Astrocyte (in vitro differentiated cells and primary cell): ENCODE measurements around the gene CLASP1. TPM values are rescaled to one million over a fixed set of nuclear protein-coding genes. Genes with fewer than 3 reads are reported as not detected.

Source experiments
- DNase-seq: peaks from one replicate; pipeline ENCODE4 v3.0.0-alpha.2; 2010; ENCODE audit warnings: low read depth
- FAIRE-seq: peaks from 2 replicates; lab custom pipeline; 2011; peaks lifted over from hg19 to GRCh38; lab: Jason Lieb, UNC
- H2AFZ ChIP-seq: 2 replicates; pipeline ENCODE4 v1.6.0; 2012; ENCODE audit warnings: low read depth, low read length, inconsistent platforms
- H3K27ac ChIP-seq: 2 replicates; pipeline ENCODE4 v1.5.1; 2011; ENCODE audit warnings: low read depth, low read length, inconsistent platforms
- H3K27me3 ChIP-seq: 2 replicates; pipeline ENCODE4 v1.6.0; 2011; ENCODE audit warnings: low read length, inconsistent platforms; ENCODE audit not compliant: insufficient read depth
- H3K36me3 ChIP-seq: 2 replicates; pipeline ENCODE4 v1.5.1; 2011; ENCODE audit warnings: low read length, inconsistent platforms; ENCODE audit not compliant: insufficient read depth
- H3K4me1 ChIP-seq: 2 replicates; pipeline ENCODE4 v1.5.1; 2011; ENCODE audit warnings: low read length, inconsistent platforms; ENCODE audit not compliant: insufficient read depth
- H3K4me2 ChIP-seq: 2 replicates; pipeline ENCODE4 v1.6.0; 2012; ENCODE audit warnings: low read length, inconsistent platforms
- H3K4me3 ChIP-seq: 2 replicates; pipeline ENCODE4 v1.5.1; 2011; ENCODE audit warnings: low read depth, mild to moderate bottlenecking, low read length, inconsistent platforms; ENCODE audit not compliant: insufficient read depth
- H3K79me2 ChIP-seq: 2 replicates; pipeline ENCODE4 v1.6.0; 2012; ENCODE audit warnings: mild to moderate bottlenecking, low read length, inconsistent platforms; ENCODE audit not compliant: insufficient read depth
- H3K9ac ChIP-seq: 2 replicates; pipeline ENCODE4 v1.6.0; 2012; ENCODE audit warnings: mild to moderate bottlenecking, low read length, inconsistent platforms
- H3K9me3 ChIP-seq: 2 replicates; pipeline ENCODE4 v1.5.1; 2012; ENCODE audit warnings: low read depth, mild to moderate bottlenecking, low read length, inconsistent platforms; ENCODE audit not compliant: insufficient read depth
- H4K20me1 ChIP-seq: 2 replicates; pipeline ENCODE4 v1.6.0; 2012; ENCODE audit warnings: low read length, inconsistent platforms; ENCODE audit not compliant: insufficient read depth
- H3K27ac Mint-ChIP-seq: one replicate; pipeline ENCODE4 v1.8.0; 2021; ENCODE audit warnings: mild to moderate bottlenecking, mixed read lengths; ENCODE audit not compliant: unreplicated experiment
- H3K27me3 Mint-ChIP-seq: one replicate; pipeline ENCODE4 v1.8.0; 2021; ENCODE audit warnings: low read depth, mixed read lengths; ENCODE audit not compliant: unreplicated experiment
- H3K36me3 Mint-ChIP-seq: one replicate; pipeline ENCODE4 v1.8.0; 2021; ENCODE audit warnings: low read depth, mixed read lengths; ENCODE audit not compliant: unreplicated experiment
- H3K4me1 Mint-ChIP-seq: one replicate; pipeline ENCODE4 v1.8.0; 2021; ENCODE audit warnings: low read depth, mixed read lengths; ENCODE audit not compliant: unreplicated experiment
- H3K4me3 Mint-ChIP-seq: one replicate; pipeline ENCODE4 v1.8.0; 2021; ENCODE audit warnings: mild to moderate bottlenecking, moderate library complexity, mixed read lengths; ENCODE audit not compliant: unreplicated experiment
- H3K9me3 Mint-ChIP-seq: one replicate; pipeline ENCODE4 v1.8.0; 2021; ENCODE audit warnings: mild to moderate bottlenecking, mixed read lengths; ENCODE audit not compliant: unreplicated experiment
- EZH2 ChIP-seq: IDR thresholded peaks from 2 replicates; pipeline ENCODE4 v1.6.1; 2012; ENCODE audit warnings: mild to moderate bottlenecking, low read length, inconsistent platforms; ENCODE audit not compliant: insufficient read depth
- total RNA-seq: library from RNA; stranded (reverse); gene quantifications from 2 replicates; pipeline ENCODE4 v1.2.1, GENCODE V29; 2021
- TF ChIP-seq, protein P1 (sequence below): IDR thresholded peaks from 2 replicates; pipeline ENCODE4 v1.5.1; 2011; ENCODE audit warnings: low read depth, mild to moderate bottlenecking, inconsistent platforms, low read length, moderate library complexity; ENCODE audit not compliant: insufficient read depth

The CLASP1 gene
- total RNA-seq, 1 donor from 2014 or later: 56.7 TPM

DNA sequence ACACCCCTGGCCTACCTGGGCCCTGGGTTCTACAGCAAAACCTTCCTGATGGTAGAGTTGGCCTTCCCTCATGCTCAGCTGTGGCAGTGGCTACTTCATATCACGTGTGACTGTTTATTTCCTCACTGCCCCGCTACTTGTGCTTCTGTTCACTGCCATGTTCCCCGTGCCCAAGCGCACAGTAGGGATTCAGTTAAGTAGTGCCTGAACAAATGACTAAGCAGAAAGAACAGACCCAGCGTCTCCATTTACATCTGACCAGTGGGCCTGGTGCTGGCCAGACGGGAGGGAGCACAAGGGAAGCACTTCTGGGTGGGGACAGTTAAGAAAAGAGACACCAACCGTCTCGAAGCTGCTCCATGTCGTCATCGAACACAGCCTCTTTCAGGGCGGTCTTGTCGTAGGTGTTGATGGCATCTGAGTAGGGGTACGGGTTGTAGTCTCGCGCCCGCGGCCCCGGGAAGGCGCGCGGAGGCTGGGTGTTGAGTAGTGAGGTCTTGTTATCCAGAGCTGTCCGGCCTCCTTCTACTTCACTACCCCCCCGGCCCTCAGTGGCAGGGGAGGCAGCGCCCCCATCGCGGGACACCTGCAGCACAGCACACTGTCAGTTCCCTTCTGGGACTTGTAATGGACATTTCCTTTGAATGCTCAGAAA lies 281.9 kb downstream of the CLASP1 start:
- Histone ChIP-seq H3K9ac (no peak overlapping the region), H3K27ac (no peak overlapping the region), H3K4me3 (no peak overlapping the region), H3K4me2 (no peak overlapping the region), H3K4me1 (peaks cover 22% of the 10 kb centered on the region), H3K36me3 (peaks cover 14% of the 10 kb centered on the region), H3K9me3 (no peaks in the 10 kb centered on the region), H3K27me3 (no peaks in the 10 kb centered on the region), H2AFZ (no peak overlapping the region), H4K20me1 (peaks cover 7% of the 10 kb centered on the region), H3K79me2 (no peaks in the 10 kb centered on the region)
- H3K27me3 Mint-ChIP-seq: no peaks in the 10 kb centered on the region
- no peak for TF ChIP-seq EZH2
- TF ChIP-seq, protein P1, sequence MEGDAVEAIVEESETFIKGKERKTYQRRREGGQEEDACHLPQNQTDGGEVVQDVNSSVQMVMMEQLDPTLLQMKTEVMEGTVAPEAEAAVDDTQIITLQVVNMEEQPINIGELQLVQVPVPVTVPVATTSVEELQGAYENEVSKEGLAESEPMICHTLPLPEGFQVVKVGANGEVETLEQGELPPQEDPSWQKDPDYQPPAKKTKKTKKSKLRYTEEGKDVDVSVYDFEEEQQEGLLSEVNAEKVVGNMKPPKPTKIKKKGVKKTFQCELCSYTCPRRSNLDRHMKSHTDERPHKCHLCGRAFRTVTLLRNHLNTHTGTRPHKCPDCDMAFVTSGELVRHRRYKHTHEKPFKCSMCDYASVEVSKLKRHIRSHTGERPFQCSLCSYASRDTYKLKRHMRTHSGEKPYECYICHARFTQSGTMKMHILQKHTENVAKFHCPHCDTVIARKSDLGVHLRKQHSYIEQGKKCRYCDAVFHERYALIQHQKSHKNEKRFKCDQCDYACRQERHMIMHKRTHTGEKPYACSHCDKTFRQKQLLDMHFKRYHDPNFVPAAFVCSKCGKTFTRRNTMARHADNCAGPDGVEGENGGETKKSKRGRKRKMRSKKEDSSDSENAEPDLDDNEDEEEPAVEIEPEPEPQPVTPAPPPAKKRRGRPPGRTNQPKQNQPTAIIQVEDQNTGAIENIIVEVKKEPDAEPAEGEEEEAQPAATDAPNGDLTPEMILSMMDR: no peak
- DNase-seq (no peak), FAIRE-seq (no peak)
- peaks cover 20% of the 10 kb centered on the region for H3K36me3 Mint-ChIP-seq
- no peak overlapping the region for H3K27ac Mint-ChIP-seq
- no peaks in the 10 kb centered on the region for H3K9me3 Mint-ChIP-seq
- H3K4me3 Mint-ChIP-seq: no peak overlapping the region
- H3K4me1 Mint-ChIP-seq: peaks cover 9% of the 10 kb centered on the region

DNA sequence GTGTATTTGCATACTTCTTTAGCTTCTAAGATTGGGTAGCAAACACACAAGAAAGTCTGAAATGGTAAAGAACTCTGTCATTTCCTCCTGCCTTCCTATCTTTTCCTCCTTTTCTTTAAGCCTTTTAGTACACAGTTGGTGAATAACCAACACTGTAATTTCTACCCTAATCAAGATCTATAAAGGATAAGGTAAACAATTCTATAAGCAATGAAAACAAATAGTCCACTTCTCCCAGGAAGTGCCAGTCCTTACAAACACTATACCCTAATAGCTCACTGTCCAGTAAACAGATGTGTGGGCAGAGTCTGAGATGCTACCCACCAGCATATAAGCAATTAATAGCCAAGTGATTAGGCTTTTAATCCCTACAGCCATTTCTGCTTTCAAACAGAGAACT lies 283.2 kb downstream of the CLASP1 start:
- Histone ChIP-seq H3K27ac (no peak overlapping the region), H3K4me1 (peaks cover 26% of the 10 kb centered on the region), H3K9me3 (no peaks in the 10 kb centered on the region), H2AFZ (no peak overlapping the region), H3K9ac (no peak overlapping the region), H3K36me3 (peaks cover 14% of the 10 kb centered on the region), H4K20me1 (peaks cover 8% of the 10 kb centered on the region), H3K27me3 (no peaks in the 10 kb centered on the region), H3K4me2 (no peak overlapping the region), H3K4me3 (no peak overlapping the region), H3K79me2 (no peaks in the 10 kb centered on the region)
- Mint-ChIP-seq H3K27me3 (no peaks in the 10 kb centered on the region), H3K4me3 (no peak overlapping the region), H3K9me3 (no peaks in the 10 kb centered on the region), H3K4me1 (peaks cover 9% of the 10 kb centered on the region), H3K36me3 (peaks cover 18% of the 10 kb centered on the region), H3K27ac (no peak overlapping the region)
- no peak for TF ChIP-seq EZH2
- TF ChIP-seq, protein P1: no peak
- DNase-seq (no peak), FAIRE-seq (no peak)

GRCh38 chr2:121365061-121365460 lies 284.2 kb downstream of the CLASP1 start:
- no peaks in the 10 kb centered on the region for H3K27me3 Mint-ChIP-seq
- Histone ChIP-seq H3K9me3 (no peaks in the 10 kb centered on the region), H4K20me1 (peaks cover 17% of the 10 kb centered on the region), H3K4me2 (no peak overlapping the region), H3K27ac (no peak overlapping the region), H3K4me1 (peaks cover 35% of the 10 kb centered on the region), H3K9ac (no peak overlapping the region), H3K27me3 (no peaks in the 10 kb centered on the region), H2AFZ (no peak overlapping the region), H3K79me2 (no peaks in the 10 kb centered on the region), H3K4me3 (no peak overlapping the region), H3K36me3 (peaks cover 14% of the 10 kb centered on the region)
- TF ChIP-seq, protein P1: no peak
- TF ChIP-seq EZH2: no peak
- FAIRE-seq (no peak), DNase-seq (no peak)
- H3K36me3 Mint-ChIP-seq: peaks cover 14% of the 10 kb centered on the region
- H3K9me3 Mint-ChIP-seq: no peaks in the 10 kb centered on the region
- H3K27ac Mint-ChIP-seq: no peak overlapping the region
- H3K4me1 Mint-ChIP-seq: peaks cover 15% of the 10 kb centered on the region
- H3K4me3 Mint-ChIP-seq: no peak overlapping the region
